GM15510 (cell line): Measurements from ENCODE around the gene CDH15.

Experiments used
- POLR2A ChIP-seq: IDR thresholded peaks from 3 replicates; pipeline ENCODE4 v1.6.1; 2011; ENCODE audit warnings: borderline replicate concordance; ENCODE audit not compliant: insufficient read length; ENCODE audit errors: extremely low read depth

The CDH15 gene

DNA sequence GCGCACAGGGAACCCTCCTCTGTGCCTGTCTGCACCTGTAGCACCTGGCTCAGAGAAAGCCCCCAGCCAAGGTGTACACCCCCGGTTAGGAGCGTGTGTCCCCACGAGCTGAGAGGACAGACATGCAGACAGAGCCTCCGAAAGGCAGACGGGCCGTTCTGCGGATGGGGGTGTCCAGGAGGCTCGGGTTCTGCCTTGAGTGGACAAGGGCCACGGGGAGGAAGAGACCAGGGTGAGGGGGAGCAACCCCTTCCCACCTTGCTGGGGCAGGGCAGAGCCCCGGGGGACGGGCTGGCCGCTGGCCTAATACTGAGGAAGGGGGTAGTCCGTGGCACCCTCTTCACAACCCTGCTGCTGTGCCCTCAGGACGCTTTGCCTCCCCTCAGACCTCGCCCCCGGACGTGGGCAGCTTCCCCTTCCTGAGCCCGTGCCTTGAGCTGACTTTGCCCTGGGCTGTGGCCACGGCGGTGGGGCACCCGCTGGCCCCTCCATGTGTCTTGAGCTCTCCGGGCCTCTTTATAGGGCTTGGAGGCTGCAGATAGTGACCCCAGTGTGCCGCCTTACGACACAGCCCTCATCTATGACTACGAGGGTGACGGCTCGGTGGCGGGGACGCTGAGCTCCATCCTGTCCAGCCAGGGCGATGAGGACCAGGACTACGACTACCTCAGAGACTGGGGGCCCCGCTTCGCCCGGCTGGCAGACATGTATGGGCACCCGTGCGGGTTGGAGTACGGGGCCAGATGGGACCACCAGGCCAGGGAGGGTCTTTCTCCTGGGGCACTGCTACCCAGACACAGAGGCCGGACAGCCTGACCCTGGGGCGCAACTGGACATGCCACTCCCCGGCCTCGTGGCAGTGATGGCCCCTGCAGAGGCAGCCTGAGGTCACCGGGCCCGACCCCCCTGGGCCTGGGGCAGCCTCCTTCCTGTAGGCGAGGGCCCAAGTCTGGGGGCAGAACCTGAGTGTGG is 23.1 kb downstream of the CDH15 start:
- TF ChIP-seq POLR2A = no peak

DNA sequence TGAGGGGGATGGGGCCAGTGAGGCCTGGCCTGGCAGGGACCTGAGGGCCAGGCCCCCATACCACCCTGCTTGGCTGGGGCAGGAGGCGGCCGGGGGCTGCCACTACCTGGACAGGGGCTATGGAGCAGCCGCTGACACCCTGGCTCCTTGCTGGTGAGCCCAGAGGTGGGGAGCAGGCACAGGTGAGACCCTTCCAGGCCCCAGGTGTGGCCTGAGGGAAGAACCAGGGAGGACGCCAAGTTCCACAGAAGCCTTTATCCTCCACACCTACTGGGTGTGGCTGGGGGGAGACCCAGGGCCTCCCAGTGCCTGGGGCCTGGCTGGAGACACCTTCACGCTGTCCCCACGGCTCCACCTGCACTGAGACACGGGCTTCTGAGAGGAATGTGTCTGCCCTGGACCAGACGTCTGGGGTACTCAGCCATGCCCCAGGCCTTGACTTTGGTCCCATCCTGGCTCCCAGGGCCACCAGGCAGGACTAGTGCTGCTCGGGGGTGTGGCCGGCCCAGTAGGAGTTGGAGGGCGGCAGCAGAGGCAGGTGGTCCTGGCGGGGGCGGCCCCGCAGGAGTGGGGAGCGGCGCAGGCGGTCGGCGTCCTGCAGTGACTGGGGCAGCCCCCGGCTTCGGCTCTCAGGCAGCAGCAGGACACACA is 24.1 kb downstream of the CDH15 start:
- TF ChIP-seq POLR2A = no peak

DNA sequence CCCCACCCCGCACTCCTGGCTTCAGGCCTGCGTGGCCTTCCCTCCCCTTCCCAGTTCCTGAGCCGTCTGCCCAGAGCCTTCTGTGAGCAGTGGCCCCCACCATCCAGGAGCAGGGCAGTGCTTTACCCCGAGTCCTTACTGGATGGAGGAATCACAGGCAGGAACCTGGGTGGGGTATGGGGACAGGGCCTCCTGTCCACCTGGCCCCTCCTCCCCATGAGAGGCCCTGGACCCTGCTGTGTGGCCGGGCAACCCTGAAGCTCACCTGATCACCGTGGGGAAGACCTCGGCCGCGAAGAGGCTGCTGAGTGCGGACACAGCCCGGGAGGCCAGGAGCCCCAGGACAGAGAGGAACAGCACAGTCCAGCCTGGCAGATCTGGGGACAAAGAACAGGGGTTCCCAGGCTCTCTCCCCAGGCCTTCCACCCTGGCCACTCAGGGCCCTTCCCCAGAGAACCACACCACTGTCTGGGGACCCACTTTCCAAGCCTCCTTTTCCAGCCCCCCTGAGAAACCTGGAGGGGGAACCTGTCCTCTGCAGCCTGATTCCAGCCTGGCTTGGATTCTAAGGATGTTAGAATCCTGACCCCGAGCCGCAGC is 25.6 kb downstream of the CDH15 start:
- TF ChIP-seq POLR2A = no peak

DNA sequence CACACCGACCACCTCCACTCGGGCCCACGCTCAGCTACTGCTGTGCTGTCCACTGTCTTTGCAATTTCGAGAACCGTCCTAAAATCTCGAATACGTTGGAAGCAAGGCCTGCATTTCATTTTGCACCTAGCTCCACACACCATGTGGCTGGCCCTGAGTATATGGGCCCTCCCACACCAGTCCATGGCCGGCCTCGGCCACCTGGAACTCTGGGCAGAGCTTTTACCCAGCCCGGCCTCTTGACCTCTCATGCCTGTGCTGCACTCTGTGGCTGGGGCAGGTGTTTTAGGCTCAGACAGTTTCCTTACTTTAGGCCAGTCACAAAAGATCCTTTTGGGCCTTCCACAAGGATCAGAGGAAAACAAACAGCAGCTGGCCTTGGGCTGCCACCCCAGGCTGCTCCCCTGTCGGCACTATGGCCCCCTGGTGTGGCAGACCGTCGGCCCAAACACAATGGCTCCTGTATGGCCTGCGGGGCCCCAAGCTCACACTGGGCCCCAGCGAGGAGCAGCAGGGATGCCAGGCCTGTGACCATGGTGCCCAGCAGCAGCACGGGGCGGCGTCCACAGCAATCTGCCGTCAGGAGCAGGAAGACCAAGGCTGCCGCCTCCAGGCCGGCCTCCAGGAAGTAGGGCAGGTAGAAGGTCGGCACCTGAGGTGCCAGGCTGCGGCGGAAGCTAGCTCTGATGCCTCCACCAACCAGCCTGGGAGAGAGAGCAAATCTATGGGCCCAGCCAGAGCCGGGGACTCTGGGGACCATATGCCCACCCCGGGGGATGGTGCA is 26.3 kb downstream of the CDH15 start:
- no peak for TF ChIP-seq POLR2A

DNA sequence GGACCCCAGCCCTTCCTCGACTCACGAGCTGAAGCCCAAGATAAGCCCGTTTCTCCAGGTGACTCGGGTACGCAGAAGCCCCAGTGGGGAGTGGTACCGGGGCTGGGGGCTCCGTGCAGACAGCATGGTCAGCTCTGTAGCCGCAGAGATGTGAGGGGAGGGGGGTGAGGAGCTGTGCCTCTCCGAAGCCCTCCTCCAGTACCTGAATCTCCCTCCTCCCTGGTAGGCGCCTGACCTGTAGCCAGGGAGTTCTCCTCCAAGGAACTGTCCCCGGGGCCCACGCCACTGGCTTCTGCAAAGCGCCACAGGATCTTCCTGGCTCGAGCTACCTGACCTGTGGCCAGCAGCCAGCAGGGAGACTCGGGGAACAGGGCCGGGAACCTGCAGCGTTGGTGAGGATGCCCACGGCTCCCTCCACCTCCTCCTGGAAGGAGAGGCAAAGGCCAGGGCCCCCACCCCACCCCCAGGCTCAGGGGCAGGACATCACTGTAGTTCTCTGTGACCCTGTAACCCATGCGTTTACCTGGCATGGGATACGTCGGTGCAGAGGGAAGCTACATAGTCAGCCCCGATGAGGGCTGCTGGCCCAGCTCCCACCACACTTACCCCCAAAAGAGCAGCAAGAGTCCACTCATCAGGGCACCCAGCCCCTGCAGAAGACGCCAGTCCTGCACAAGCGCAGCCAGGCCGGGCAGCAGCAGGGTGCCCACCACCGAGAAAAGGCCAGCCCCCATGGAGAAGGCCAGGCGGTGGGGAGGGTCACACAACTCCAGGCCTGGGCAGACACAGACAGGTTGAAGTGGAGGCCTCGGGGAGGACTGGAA is 27.1 kb downstream of the CDH15 start:
- TF ChIP-seq POLR2A = no peak

DNA sequence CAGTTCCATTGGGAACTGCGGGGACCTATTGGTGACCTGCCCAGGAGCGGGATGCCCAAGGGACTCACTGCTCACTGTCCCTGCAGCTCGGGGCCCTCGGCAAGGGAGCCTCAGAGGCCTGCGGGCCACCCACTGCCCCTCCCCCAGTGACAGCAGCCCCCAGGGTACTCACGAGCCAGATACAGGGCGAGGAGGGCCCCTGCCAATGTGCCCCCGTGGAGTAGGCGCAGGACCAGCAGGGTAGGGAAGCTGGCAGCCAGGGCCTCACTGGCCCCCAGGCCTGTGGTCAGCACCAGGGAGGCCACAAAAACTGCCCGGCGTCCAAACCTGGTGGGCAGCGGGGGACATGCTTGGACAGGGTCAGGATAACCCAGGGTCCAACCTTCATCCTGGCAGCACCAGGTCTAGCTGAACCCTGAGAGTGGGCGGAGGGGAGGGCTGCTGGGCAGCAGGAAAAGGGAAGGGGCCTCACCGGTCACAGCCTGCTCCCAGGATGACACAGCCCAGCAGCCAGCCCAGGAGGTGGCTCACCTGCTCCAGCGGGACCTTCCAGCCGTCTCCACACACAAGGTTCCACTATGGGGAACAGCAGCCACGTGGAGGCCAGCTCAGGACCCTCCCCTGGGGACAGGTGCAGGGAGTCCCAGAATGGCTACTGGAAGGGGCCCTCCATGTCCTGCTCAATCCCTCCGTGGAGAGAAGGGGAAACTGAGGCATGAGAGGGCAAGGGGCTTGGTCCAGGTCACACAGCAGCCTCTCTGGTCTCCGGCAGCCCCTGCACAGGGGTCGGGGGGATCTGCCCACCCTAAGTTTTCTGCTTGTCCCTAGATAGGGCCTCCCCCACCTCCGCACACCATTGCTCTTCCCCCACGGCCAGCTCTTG is 27.9 kb downstream of the CDH15 start:
- no peak for TF ChIP-seq POLR2A

DNA sequence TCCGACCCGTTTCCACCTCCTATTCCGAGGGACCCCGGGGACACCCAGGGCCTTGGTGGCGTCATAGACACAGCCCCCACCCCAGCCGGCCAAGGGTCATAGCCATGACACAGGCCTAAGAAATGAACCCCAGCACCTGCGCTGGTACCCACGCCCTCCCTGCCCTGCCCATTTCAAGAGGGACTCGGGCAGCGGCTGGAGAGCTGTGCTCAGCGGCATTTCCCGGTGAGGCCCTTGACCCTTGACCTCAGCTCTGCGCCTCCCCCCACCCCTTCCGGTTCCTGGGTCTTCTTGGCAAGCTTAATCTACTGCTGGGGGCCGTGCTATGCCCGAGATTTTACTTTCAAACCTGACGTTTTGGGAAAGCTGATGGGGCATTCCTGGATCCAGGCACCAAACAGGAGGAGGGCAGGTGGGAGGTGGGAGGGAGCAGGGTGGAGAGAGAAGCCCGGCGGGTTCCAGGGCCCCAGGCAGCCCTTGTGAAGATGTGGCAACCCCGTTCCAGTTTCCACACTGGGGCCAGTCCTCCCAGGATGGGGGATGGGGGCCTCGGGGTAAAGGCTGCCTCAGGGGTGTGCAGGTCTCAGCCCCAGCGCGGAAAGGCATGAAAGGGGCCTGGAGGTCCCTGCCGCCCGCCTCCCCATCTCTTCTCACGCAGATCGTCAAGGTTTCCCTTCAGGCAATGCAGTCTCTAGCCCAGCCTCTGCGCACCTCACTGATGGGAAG is 28.7 kb downstream of the CDH15 start, which contains the start of gene SLC22A31:
Gene SLC22A31, minus strand, starts transcription at position 414 of the 726 bp plus-strand sequence. Its CDS starts 36 bp downstream, at position 378.
- no peak for TF ChIP-seq POLR2A

DNA sequence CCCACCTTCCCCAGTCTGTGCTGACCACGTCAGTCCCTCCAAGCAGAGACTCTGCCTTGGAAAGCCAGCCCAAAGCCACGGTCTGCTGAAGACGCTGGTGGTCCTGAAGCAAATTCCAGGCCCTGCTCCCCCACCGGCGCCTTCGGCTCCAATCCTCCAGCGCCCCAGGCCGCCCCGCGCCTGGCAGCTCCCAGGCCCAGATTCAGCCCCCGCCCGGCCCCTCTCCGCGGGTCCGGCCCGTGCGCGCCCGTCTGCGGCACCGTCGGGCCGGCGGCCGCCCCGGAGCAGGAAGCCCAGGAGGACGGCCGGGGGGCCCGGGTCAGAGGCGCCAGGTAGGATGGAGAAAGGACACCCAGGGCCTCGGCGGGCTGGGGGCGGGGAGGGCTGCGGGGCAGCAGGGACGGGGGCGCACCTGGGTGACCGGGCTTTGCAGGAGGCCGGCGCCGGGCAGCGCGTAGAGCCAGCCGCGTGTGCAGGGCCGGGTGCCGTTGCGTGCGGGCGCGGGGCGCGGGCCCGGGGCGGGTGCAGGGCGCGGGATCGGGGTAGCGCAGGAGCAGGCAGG is 29.4 kb downstream of the CDH15 start:
- no peak for TF ChIP-seq POLR2A

DNA sequence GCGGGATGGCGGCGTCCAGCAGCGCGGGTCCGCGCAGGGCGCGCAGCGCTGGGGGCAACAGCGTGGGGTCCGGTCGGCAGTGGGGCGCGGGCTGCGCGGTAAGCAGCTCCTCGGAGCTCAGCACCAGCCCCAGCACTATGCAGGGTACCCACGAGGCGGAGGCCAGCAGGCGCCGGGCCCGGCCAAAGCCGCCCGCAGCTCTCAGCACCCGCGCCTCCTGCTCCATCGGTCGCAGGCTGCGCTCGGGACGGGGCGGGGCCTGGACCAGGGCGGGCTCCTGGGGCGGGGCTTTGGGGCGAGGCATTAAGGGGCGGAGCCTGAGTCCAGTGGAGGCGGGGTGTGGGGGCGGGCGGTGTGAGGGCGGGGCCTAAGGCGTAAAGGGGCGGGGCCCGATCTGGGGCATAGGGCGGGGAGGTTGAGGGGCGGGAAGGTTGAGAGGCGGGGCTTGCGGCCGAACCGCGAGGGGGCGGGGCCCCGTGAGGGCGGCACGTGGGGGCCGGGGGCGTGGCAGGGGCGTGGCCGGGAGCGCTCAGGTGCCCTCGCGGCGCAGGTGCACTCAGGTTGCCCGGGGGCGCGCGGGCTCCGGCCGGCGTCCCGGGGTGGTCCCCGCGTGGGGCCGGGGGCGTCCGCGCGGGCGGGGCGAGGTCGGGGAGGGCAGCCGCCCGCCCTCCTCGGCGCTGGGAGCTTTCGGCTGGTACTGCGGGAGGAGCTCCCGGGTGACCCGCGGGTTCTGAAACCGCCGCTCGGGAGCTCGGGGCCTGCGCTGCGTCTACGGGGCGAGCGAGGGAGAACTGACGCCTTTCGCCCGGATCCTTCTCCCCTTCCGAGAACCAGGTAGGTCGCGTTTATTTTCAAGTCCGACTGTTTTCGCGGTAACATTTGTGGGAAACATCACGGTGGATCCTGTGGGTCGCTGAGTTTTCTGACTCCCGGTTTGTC is 30.2 kb downstream of the CDH15 start:
- no peak for TF ChIP-seq POLR2A

DNA sequence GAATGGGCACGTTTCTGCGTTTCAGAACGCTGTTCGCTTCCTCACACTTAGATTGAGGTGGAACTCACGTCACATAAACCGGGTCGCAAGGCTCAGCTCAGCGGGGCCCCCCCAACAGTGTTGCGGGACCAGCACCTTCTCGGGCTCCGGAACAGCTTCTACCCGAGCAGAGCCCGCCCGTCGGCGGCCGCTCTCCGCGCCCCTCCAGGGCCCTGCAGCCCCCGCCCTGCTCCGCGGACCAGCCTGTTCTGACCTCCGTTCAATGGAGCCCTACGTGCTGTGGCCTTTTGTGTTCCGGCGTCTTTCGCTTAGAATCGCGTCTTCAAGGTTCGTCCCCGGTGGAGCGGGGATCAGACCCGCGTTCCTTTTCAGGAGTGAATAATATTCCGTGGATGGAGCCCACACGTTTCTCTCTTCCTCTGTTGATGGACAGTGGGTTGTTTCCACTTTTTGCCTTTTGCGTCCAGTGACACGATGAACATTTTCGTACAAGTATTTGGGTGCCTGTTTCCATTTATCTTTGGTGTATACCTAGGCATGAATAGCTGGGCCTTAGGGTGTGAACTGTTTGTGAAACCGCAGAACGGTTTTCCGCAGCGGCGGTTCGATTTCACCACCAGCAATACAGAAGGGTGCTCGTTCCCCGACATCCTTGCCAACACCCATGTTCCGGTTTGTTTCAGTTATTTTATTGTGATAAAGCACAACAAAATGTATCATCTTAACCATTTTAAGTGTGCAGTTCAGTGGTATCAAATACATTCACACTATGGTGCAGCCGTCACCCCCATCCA is 31.1 kb downstream of the CDH15 start:
- no peak for TF ChIP-seq POLR2A
